ENCODE results near the gene DENND4C. TPM values are rescaled to one million over a fixed set of nuclear protein-coding genes. Genes with fewer than 3 reads are reported as not detected.

DENND4C gene
- total RNA-seq, 1 experiment from 2014 or later, result 40.1 TPM

DNA sequence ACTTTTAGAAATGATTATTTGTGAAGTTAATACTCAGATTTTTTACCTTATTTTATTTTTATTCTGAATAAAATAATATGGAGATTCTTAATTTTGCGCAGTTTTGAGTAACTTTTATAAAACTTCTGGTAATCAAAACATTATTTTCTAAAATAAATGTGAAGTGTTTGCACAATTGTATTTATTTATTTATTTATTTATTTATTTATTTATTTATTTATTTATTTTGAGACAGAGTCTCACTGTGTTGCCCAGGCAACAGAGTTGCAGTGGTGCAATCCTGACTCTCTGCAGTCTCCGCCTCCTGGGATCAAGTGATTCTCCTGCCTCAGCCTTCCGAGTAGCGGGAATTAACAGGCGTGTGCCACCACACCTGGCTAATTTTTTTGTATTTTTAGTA is 76.1 kb downstream of the DENND4C start:
- H3K4me1 Mint-ChIP-seq (ENCODE audit: low read depth, unreplicated experiment), result no peaks in the 10 kb centered on the region
- Histone ChIP-seq H3K27me3 (replicated peaks; ENCODE audit: control insufficient read depth, insufficient read depth, low read length) (no peaks in the 10 kb centered on the region), H3K4me3 (ENCODE audit: low read depth, low read length) (no peak overlapping the region), H3K4me1 (no peaks in the 10 kb centered on the region), H3K36me3 (ENCODE audit: control insufficient read depth, insufficient read depth, low read length) (no peaks in the 10 kb centered on the region; the same call in 1 of the 2 replicates), H3K9me3 (no peaks in the 10 kb centered on the region)
- H3K9me3 Mint-ChIP-seq (ENCODE audit: unreplicated experiment), result no peaks in the 10 kb centered on the region
- H3K4me3 Mint-ChIP-seq (ENCODE audit: unreplicated experiment), result no peak overlapping the region
- DNase-seq, result no peak
- BruUV-seq (replicated peaks), result no TSS peak
- TF ChIP-seq CTCF (IDR thresholded peaks at IDR 0.05; ENCODE audit: insufficient read depth in 1 of 2, low read depth in 1 of 2, low read length in 1 of 2, severe bottlenecking in 1 of 2, unreplicated experiment in 1 of 2), result no peak
- intact Hi-C loops (cut with micrococcal nuclease; ENCODE audit: unreplicated experiment), result no loop called here
- no peaks in the 10 kb centered on the region for H3K27me3 Mint-ChIP-seq (ENCODE audit: insufficient read depth, unreplicated experiment)
- ChIA-PET CTCF (no interaction called here), POLR2A (no interaction called here)
- H3K36me3 Mint-ChIP-seq (ENCODE audit: insufficient read depth, unreplicated experiment), result peaks cover 45% of the 10 kb centered on the region
- no peak overlapping the region for H3K27ac Mint-ChIP-seq (ENCODE audit: unreplicated experiment)

DNA sequence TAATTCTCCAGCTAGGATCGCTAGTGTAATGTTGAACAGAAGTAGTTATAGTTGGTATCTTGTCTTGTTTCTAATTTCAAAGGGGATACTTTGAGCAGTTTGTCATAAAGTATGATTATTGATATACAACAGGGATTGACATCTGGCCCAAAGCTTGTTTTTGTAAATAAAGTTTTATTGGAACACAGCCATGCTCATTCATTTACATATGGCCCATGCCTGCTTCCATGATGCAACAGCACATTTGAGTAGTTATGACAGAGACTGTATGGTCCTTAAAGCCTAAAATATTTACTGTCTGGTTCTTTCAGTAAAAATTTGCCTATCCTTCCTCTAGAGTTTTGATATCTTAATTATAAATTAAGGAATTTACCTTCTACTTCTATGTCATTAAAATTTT is 79.8 kb downstream of the DENND4C start:
- no peaks in the 10 kb centered on the region for H3K9me3 ChIP-seq
- H3K4me3 Mint-ChIP-seq (ENCODE audit: unreplicated experiment), result no peak overlapping the region
- H3K36me3 ChIP-seq (ENCODE audit: control insufficient read depth, insufficient read depth, low read length), result no peaks in the 10 kb centered on the region
- H3K36me3 Mint-ChIP-seq (ENCODE audit: insufficient read depth, unreplicated experiment), result peaks cover 28% of the 10 kb centered on the region
- H3K4me3 ChIP-seq (ENCODE audit: low read depth, low read length), result no peak overlapping the region
- ChIA-PET CTCF (no interaction called here), POLR2A (no interaction called here)
- TF ChIP-seq CTCF (IDR thresholded peaks at IDR 0.05; ENCODE audit: insufficient read depth in 1 of 2, low read depth in 1 of 2, low read length in 1 of 2, severe bottlenecking in 1 of 2, unreplicated experiment in 1 of 2), result no peak
- no peaks in the 10 kb centered on the region for H3K4me1 Mint-ChIP-seq (ENCODE audit: low read depth, unreplicated experiment)
- H3K27me3 ChIP-seq (replicated peaks; ENCODE audit: control insufficient read depth, insufficient read depth, low read length), result no peaks in the 10 kb centered on the region
- H3K27me3 Mint-ChIP-seq (ENCODE audit: insufficient read depth, unreplicated experiment), result no peaks in the 10 kb centered on the region
- intact Hi-C loops (cut with micrococcal nuclease; ENCODE audit: unreplicated experiment), result no loop called here
- no peak overlapping the region for H3K27ac Mint-ChIP-seq (ENCODE audit: unreplicated experiment)
- H3K4me1 ChIP-seq, result no peaks in the 10 kb centered on the region
- H3K9me3 Mint-ChIP-seq (ENCODE audit: unreplicated experiment), result no peaks in the 10 kb centered on the region
- BruUV-seq (replicated peaks), result no TSS peak
- no peak for DNase-seq

DNA sequence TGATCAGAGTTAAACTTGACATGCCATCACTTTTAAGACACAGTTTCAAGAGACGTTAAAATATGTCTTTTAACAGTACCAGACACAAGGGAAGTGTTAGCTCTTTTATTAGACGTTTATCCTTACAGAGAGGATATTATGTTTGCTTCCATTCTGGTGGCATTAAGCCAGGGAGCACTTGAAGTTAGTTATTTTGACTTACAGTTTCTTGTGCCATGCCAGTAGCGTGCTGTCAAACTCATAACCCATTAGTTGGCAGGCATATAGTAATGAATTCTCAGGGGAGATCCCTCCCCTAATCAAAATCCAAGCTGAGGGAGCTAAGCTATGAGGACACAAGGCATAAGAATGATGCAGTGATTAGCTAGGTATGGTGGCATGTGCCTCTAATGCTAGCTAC is 83.1 kb downstream of the DENND4C start:
- BruUV-seq (replicated peaks), result no TSS peak
- no peak overlapping the region for H3K4me3 ChIP-seq (ENCODE audit: low read depth, low read length)
- DNase-seq, result no peak

More for the DNA sequence above, 83.1 kb downstream of the DENND4C start:
- intact Hi-C loops (cut with micrococcal nuclease; ENCODE audit: unreplicated experiment), result no loop called here
- Mint-ChIP-seq H3K4me3 (ENCODE audit: unreplicated experiment) (no peak overlapping the region), H3K36me3 (ENCODE audit: insufficient read depth, unreplicated experiment) (peaks cover 25% of the 10 kb centered on the region), H3K9me3 (ENCODE audit: unreplicated experiment) (no peaks in the 10 kb centered on the region), H3K27me3 (ENCODE audit: insufficient read depth, unreplicated experiment) (no peaks in the 10 kb centered on the region), H3K4me1 (ENCODE audit: low read depth, unreplicated experiment) (no peaks in the 10 kb centered on the region), H3K27ac (ENCODE audit: unreplicated experiment) (no peak overlapping the region)
- Histone ChIP-seq H3K9me3 (no peaks in the 10 kb centered on the region), H3K4me1 (no peaks in the 10 kb centered on the region), H3K27me3 (replicated peaks; ENCODE audit: control insufficient read depth, insufficient read depth, low read length) (no peaks in the 10 kb centered on the region), H3K36me3 (ENCODE audit: control insufficient read depth, insufficient read depth, low read length) (no peaks in the 10 kb centered on the region)
- no peak for TF ChIP-seq CTCF (IDR thresholded peaks at IDR 0.05; ENCODE audit: insufficient read depth in 1 of 2, low read depth in 1 of 2, low read length in 1 of 2, severe bottlenecking in 1 of 2, unreplicated experiment in 1 of 2)
- CTCF ChIA-PET, result no interaction called here
- POLR2A ChIA-PET, result no interaction called here

All from Caco-2 (cell line).